C4-2B (cell line): ENCODE results near the gene TXLNB.

Source experiments
- CTCF ChIP-seq: fragments of 450-650 bp; conservative IDR thresholded peaks from 2 replicates; pipeline ENCODE4 v1.5.1; 2017; ENCODE audit warnings: mild to moderate bottlenecking
- ZFX ChIP-seq: fragments of 450-650 bp; IDR thresholded peaks from 2 replicates; pipeline ENCODE4 v1.6.1; 2017

- TF ChIP-seq ZFX (no peak), CTCF (no peak)
These were observed 44.7 kb upstream of the TXLNB start for GRCh38 chr6:139336488-139336887.
